Endothelial cell (in vitro differentiated cells): ENCODE results near the gene OAS1. TPM values are rescaled to one million over a fixed set of nuclear protein-coding genes. Genes with fewer than 3 reads are reported as not detected.
A peak's percentile ranks its signal among the peaks of the same experiment; 100 is the strongest.
"Not testable (repeated sequence)": the region's sequence is repeated elsewhere in the genome, so short reads cannot be mapped to it uniquely, and the experiment has no call there.

ENCODE experiments used
- DNase-seq: peaks from one replicate; pipeline ENCODE4 v3.0.0; 2021; ENCODE audit warnings: low spot score
- H3K27ac Mint-ChIP-seq: one replicate; pipeline ENCODE4 v1.8.0; 2021; ENCODE audit warnings: mixed read lengths, inconsistent platforms; ENCODE audit not compliant: unreplicated experiment
- H3K27me3 Mint-ChIP-seq: one replicate; pipeline ENCODE4 v1.8.0; 2021; ENCODE audit warnings: mild to moderate bottlenecking, moderate library complexity, mixed read lengths, inconsistent platforms; ENCODE audit not compliant: unreplicated experiment
- H3K36me3 Mint-ChIP-seq: one replicate; pipeline ENCODE4 v1.8.0; 2021; ENCODE audit warnings: mild to moderate bottlenecking, low read depth, mixed read lengths, inconsistent platforms; ENCODE audit not compliant: unreplicated experiment
- H3K4me1 Mint-ChIP-seq: one replicate; pipeline ENCODE4 v1.8.0; 2021; ENCODE audit warnings: mild to moderate bottlenecking, mixed read lengths, inconsistent platforms; ENCODE audit not compliant: unreplicated experiment
- H3K4me3 Mint-ChIP-seq: one replicate; pipeline ENCODE4 v1.8.0; 2021; ENCODE audit warnings: mild to moderate bottlenecking, mixed read lengths, inconsistent platforms; ENCODE audit not compliant: unreplicated experiment
- H3K9me3 Mint-ChIP-seq: one replicate; pipeline ENCODE4 v1.8.0; 2021; ENCODE audit warnings: mixed read lengths, inconsistent platforms; ENCODE audit not compliant: unreplicated experiment
- total RNA-seq: library from RNA; stranded (reverse); fragmentation: NEBNext Ultra II Directional; extraction: Animal tissue kit (Norgen Biotek cat#: 25700); gene quantifications from one replicate; pipeline ENCODE4 v1.2.1, GENCODE V29; 2021; ENCODE audit not compliant: unreplicated experiment
- TF ChIP-seq, protein P1 (sequence below): fragments of 200-600 bp; sonication (generic); IDR thresholded peaks from one replicate; pipeline ENCODE4 v1.5.0; 2021; ENCODE audit warnings: antibody characterized with exemption; ENCODE audit not compliant: unreplicated experiment

OAS1 gene
- total RNA-seq, 1 donor from 2014 or later: 0.56 TPM

DNA sequence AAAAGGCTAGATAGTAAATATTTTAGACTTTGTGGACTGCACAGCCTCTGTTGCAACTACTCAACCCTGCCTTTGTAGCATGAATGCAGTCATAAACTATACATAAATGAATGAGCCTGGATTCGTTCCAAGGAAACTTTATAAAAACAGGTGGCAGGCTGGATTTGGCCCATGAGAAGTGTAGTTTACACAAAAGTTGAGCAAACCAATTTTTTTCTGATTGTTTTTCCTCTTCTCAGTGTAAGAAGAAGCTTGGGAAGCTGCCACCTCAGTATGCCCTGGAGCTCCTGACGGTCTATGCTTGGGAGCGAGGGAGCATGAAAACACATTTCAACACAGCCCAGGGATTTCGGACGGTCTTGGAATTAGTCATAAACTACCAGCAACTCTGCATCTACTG is 9.5 kb downstream of the OAS1 start:
- H3K9me3 Mint-ChIP-seq: peaks cover 8% of the 10 kb centered on the region
- peaks cover 2% of the 10 kb centered on the region for H3K27me3 Mint-ChIP-seq
- H3K27ac Mint-ChIP-seq: no peak overlapping the region
- peaks cover 7% of the 10 kb centered on the region for H3K36me3 Mint-ChIP-seq
- H3K4me3 Mint-ChIP-seq: no peak overlapping the region
- TF ChIP-seq, protein P1, sequence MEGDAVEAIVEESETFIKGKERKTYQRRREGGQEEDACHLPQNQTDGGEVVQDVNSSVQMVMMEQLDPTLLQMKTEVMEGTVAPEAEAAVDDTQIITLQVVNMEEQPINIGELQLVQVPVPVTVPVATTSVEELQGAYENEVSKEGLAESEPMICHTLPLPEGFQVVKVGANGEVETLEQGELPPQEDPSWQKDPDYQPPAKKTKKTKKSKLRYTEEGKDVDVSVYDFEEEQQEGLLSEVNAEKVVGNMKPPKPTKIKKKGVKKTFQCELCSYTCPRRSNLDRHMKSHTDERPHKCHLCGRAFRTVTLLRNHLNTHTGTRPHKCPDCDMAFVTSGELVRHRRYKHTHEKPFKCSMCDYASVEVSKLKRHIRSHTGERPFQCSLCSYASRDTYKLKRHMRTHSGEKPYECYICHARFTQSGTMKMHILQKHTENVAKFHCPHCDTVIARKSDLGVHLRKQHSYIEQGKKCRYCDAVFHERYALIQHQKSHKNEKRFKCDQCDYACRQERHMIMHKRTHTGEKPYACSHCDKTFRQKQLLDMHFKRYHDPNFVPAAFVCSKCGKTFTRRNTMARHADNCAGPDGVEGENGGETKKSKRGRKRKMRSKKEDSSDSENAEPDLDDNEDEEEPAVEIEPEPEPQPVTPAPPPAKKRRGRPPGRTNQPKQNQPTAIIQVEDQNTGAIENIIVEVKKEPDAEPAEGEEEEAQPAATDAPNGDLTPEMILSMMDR: no peak
- DNase-seq: no peak
- no peaks in the 10 kb centered on the region for H3K4me1 Mint-ChIP-seq

GRCh38 chr12:112919121-112919520 is 12.4 kb downstream of the OAS1 start:
- TF ChIP-seq, protein P1: no peak
- Mint-ChIP-seq H3K4me1 (no peaks in the 10 kb centered on the region), H3K36me3 (no peaks in the 10 kb centered on the region), H3K9me3 (no peaks in the 10 kb centered on the region), H3K27ac (no peak overlapping the region), H3K4me3 (no peak overlapping the region), H3K27me3 (peaks cover 2% of the 10 kb centered on the region)
- no peak for DNase-seq

DNA sequence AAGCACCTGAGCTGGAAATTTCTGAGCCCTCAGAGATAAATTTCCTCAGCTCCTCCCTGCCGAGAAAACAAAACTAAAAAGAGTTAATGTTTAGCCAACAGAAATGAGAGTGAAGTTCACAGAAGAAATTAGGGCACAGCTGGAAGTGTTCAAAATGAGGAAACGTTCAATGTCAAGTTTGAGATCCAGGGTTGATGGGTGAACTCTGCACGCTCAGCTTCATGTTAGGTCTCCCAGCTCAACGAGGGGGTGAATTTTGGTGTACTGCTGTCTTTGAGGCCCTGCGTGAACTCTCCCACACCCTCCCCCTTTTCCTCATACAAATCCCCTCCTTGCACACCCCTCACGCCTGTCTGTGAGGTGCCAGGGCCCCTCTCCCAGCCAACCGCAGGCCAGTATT is 18.2 kb downstream of the OAS1 start:
- TF ChIP-seq, protein P1: no peak
- no peaks in the 10 kb centered on the region for H3K36me3 Mint-ChIP-seq
- H3K27ac Mint-ChIP-seq: no peak overlapping the region
- no peaks in the 10 kb centered on the region for H3K9me3 Mint-ChIP-seq
- H3K27me3 Mint-ChIP-seq: no peaks in the 10 kb centered on the region
- no peak for DNase-seq
- H3K4me3 Mint-ChIP-seq: no peak overlapping the region
- H3K4me1 Mint-ChIP-seq: no peaks in the 10 kb centered on the region

GRCh38 chr12:112926416-112927033 is 19.8 kb downstream of the OAS1 start:
- not testable (repeated sequence) for H3K27me3 Mint-ChIP-seq, H3K27ac Mint-ChIP-seq, H3K4me3 Mint-ChIP-seq

DNA sequence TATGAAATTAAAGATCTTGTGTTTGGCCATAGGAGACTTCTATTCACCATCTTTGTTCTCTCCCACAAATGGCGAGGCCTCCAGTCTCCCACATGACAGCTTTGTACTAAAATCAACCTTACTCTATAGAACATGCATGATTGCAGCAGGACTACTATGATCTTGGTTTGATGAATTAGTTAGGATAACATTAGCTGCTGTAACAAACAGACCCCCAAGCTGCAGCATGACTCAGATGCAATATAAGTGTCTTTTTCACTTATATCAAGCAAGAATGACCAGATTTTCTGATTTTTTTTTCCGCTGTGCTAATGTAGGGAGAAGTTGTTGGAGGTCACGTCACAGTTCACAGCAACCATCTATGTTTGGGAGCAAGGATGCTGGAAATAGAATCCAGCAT is 20.7 kb downstream of the OAS1 start:
- TF ChIP-seq, protein P1: no peak
- DNase-seq: no peak
- no peaks in the 10 kb centered on the region for H3K9me3 Mint-ChIP-seq
- no peak overlapping the region for H3K27ac Mint-ChIP-seq
- no peaks in the 10 kb centered on the region for H3K4me1 Mint-ChIP-seq
- peak overlapping the region; percentile 24 for H3K4me3 Mint-ChIP-seq
- H3K36me3 Mint-ChIP-seq: no peaks in the 10 kb centered on the region
- no peaks in the 10 kb centered on the region for H3K27me3 Mint-ChIP-seq

More at GRCh38 chr12:112926416-112927033, 19.8 kb downstream of the OAS1 start:
- not testable (repeated sequence) for H3K36me3 Mint-ChIP-seq, DNase-seq, H3K4me1 Mint-ChIP-seq, H3K9me3 Mint-ChIP-seq
